Skeletal muscle satellite cell (primary cell): Measurements from ENCODE around the gene ZC3H13.

Experiments
- H3K27me3 ChIP-seq: 2 replicates; pipeline ENCODE4 v1.7.0; 2013; ENCODE audit warnings: low read length; ENCODE audit not compliant: control insufficient read depth, insufficient read depth
- H3K36me3 ChIP-seq: 2 replicates; pipeline ENCODE4 v1.7.0; 2013; ENCODE audit warnings: mild to moderate bottlenecking, control low read depth, low read length; ENCODE audit not compliant: insufficient read depth
- H3K4me1 ChIP-seq: 2 replicates; pipeline ENCODE4 v1.7.0; 2013; ENCODE audit warnings: low read length; ENCODE audit not compliant: control insufficient read depth, insufficient read depth
- H3K4me2 ChIP-seq: 2 replicates; pipeline ENCODE4 v1.7.0; 2013; ENCODE audit warnings: mild to moderate bottlenecking, low read length
- H3K4me3 ChIP-seq: 2 replicates; pipeline ENCODE4 v1.7.0; 2013; ENCODE audit warnings: low read length
- H3K9ac ChIP-seq: 2 replicates; pipeline ENCODE4 v1.7.0; 2013; ENCODE audit warnings: mild to moderate bottlenecking, low read depth, low read length, moderate library complexity
- H3K9me3 ChIP-seq: replicated peaks from 2 replicates; pipeline ENCODE4 v1.7.0; 2013; ENCODE audit warnings: mild to moderate bottlenecking, control low read depth, low read length

Gene ZC3H13

DNA sequence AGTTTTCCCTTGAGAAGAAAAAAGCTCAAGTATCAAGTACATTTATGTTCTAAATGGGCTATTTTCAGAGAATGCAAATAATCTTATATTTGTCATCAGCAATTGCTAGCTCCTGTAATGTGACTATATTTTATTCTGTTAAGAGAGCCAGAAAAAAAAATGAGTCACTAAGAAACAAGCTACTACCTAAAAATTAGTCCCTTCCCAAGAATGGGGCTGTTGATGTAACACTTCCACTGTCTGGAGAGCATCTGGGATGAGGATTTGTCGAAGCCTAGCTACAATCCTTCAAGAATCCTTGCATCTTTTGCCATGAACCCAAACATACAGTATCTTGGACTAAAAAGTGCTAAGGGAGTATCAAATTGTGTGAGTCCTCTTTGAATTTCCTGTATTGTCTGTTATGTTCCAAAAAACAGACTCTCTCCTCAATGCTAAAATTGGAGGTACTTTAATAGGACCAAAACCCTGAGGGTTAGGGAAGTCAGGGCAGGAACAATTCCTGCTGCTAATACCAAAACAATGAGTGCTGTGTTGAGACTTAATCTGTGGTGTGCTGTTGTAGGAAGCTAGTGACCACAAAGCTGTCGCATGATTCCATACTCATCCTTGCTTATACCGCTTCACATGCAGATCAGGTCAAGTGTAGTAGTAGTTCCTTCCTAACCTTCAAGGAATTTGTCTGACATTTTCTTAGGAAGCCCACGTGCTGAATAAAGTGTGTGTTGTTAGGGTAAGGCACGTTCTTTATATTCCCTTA, 4.9 kb upstream of the ZC3H13 start:
- no peaks in the 10 kb centered on the region for H3K27me3 ChIP-seq
- H3K4me1 ChIP-seq, result peaks cover 8% of the 10 kb centered on the region
- no peaks in the 10 kb centered on the region for H3K36me3 ChIP-seq
- H3K9ac ChIP-seq, result no peak overlapping the region
- no peaks in the 10 kb centered on the region for H3K9me3 ChIP-seq
- H3K4me3 ChIP-seq, result no peak overlapping the region
- no peak overlapping the region for H3K4me2 ChIP-seq

DNA sequence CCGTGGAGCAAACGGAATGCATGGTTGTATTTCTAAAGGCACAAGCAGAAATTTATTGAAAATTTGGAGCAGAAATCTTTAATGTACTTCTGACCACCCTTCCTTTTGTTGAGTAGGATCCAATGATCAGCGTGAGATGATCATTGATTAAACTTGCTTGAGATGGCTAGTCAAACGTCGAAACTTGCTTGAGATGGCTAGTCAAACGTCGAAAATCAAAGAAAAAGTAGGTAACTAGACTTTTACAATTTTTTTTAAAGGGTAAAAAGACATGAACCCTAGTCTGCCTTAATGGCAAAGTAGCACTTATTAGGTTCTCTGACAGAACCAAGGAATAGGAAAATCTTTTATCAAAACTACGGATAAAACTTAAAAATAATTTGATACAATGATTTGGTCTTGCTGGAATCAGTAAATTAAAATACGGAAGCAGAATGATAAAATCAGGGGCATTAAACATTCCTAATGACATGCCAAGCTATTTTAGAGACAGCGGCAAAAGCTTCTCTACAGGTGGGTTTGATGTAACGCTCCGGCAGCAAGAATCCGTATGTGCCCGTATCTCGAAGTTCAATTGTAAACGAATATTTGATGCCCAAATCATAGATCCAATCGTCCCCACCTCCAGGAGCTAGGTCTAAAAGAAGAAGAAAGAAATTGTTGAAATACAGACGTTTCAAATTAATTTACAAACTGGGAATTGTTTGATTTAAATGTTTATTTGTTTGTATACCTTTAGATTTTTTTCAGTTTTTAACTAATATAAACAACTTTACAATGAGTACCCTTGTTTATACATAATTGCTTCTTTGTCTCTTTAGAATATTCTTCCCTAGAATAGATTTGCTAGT, 841 bp upstream of the ZC3H13 start:
- Histone ChIP-seq H3K36me3 (no peaks in the 10 kb centered on the region), H3K4me3 (peak overlapping the region; percentile 90), H3K4me1 (peaks cover 10% of the 10 kb centered on the region), H3K9ac (peak overlapping the region; percentile 92), H3K27me3 (no peaks in the 10 kb centered on the region), H3K9me3 (no peaks in the 10 kb centered on the region), H3K4me2 (peak overlapping the region; percentile 80)

DNA sequence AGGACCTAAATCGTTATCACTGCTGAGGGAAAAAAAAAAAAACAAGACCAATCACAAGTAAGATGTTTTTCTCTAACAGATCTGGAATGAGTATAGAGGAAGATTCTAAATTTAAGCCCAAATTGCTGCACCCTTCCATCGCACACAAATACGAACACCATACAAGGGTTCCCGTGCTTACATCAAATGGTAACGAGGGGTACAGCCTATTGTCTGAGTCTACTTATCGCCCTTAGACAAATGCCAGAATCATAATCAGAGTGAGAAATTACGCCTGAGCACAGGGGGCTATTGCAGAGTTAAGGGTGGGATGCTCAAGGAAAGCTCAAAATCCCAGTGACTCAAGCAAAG, 603 bp downstream of the ZC3H13 start:
- Histone ChIP-seq H3K9ac (peak overlapping the region; percentile 92), H3K9me3 (no peaks in the 10 kb centered on the region), H3K27me3 (no peaks in the 10 kb centered on the region), H3K36me3 (no peaks in the 10 kb centered on the region), H3K4me1 (peaks cover 10% of the 10 kb centered on the region), H3K4me2 (peak overlapping the region; percentile 80), H3K4me3 (peak overlapping the region; percentile 90)

DNA sequence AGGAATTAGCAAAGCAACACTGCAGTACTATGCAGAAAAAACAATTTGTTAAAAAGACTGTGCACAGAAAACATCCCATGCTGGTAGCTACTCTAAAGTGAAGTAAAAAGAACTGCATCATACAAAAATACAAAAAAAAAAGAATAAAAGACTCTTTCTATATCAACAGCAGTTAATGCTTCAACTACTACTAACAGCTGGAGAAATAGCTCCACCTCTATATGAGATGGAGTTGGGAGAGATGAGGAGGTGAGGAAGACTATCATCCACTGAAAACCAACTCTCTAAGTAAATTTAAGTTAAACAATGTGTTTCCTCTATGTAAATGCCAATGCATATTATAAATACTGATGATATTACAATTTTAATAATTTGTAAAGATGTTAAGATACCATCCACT, 1.8 kb downstream of the ZC3H13 start:
- Histone ChIP-seq H3K9me3 (no peaks in the 10 kb centered on the region), H3K4me3 (peak overlapping the region; percentile 90), H3K36me3 (no peaks in the 10 kb centered on the region), H3K4me2 (peak overlapping the region; percentile 80), H3K4me1 (peaks cover 10% of the 10 kb centered on the region), H3K9ac (no peak overlapping the region), H3K27me3 (no peaks in the 10 kb centered on the region)

DNA sequence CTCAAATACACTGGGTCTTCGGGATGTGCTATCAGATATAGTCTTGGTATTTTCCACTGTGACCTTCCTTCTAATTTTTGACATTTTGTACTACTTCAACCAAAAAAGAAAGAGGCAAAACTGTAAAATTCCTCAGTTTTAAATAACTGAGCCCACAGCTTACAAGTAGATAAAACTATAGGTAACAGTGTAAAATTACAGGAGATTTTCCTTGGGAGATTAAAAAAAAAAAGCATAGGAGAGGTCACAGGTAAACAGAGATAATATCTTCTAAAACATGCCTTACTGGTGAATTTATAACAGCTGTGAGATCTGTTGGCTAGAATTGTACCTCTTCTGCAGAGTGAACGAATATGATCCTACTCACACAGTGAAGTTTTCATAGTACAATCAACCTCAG, 7.1 kb downstream of the ZC3H13 start:
- no peaks in the 10 kb centered on the region for H3K36me3 ChIP-seq
- H3K27me3 ChIP-seq, result no peaks in the 10 kb centered on the region
- H3K4me3 ChIP-seq, result no peak overlapping the region
- H3K4me1 ChIP-seq, result peaks cover 11% of the 10 kb centered on the region
- H3K9me3 ChIP-seq, result no peaks in the 10 kb centered on the region
- H3K4me2 ChIP-seq, result no peak overlapping the region
- no peak overlapping the region for H3K9ac ChIP-seq

DNA sequence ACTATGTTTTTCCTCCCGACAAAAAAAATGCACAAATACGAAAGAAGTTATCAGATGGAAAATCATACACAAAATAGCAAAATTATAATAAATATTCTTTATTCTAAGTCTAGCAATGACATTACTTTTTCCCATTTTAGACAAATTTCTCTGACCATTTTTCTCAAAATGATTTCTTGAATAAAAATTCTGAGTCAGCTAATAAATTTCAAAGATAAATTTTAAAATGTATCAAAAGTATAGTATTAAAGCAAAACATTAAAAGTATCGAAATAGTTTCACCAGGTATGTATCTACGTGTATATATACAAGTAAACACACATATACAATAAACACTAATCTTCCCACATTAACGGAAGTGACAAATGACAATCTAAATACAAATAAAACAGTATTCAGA, 8.9 kb downstream of the ZC3H13 start:
- no peaks in the 10 kb centered on the region for H3K9me3 ChIP-seq
- peaks cover 11% of the 10 kb centered on the region for H3K4me1 ChIP-seq
- H3K4me2 ChIP-seq, result no peak overlapping the region

DNA sequence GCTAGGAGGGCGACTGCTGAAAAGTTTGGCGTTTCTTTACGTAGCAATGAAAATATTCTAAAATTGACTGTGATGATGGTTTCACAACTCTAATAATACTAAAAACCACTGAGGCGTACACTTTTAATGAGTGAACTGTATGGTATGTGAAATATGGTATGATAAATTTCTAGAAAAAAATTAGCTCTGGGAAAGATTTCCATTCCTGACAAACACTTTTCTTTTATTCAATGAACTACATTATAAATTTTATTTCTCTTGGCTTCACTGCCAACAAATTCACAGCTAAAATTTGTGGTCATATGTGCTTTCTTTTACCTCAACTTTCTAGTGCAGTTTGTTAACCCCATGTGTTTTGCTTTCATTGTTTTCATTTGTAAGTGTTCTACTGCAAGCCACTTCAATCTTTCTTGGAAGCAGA, 11.1 kb downstream of the ZC3H13 start:
- Histone ChIP-seq H3K4me1 (peaks cover 11% of the 10 kb centered on the region), H3K9me3 (no peaks in the 10 kb centered on the region), H3K27me3 (no peaks in the 10 kb centered on the region), H3K36me3 (no peaks in the 10 kb centered on the region), H3K4me2 (no peak overlapping the region), H3K4me3 (no peak overlapping the region), H3K9ac (no peak overlapping the region)

More for the DNA sequence above, 8.9 kb downstream of the ZC3H13 start:
- Histone ChIP-seq H3K36me3 (no peaks in the 10 kb centered on the region), H3K4me3 (no peak overlapping the region), H3K9ac (no peak overlapping the region), H3K27me3 (no peaks in the 10 kb centered on the region)

DNA sequence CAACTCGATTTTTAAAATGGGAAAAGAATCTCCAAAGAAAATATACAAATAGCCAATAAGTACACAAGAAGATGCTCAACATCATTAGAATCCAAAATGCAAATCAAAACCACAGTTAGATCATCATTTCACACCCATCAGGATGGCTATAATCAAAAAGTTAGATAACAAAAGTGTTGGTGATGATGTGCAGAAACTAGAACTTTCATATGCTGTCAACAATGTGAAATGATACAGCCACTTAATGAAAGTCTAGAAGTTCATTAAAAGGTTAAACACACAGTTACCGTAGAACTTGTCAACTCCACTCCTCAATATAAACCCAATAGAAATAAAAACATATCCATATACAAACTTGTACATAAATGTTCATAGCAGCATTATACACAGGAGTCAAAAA, 11.8 kb downstream of the ZC3H13 start:
- Histone ChIP-seq H3K27me3 (no peaks in the 10 kb centered on the region), H3K36me3 (no peaks in the 10 kb centered on the region), H3K4me2 (no peak overlapping the region), H3K9ac (no peak overlapping the region), H3K9me3 (no peaks in the 10 kb centered on the region), H3K4me3 (no peak overlapping the region), H3K4me1 (peaks cover 11% of the 10 kb centered on the region)

DNA sequence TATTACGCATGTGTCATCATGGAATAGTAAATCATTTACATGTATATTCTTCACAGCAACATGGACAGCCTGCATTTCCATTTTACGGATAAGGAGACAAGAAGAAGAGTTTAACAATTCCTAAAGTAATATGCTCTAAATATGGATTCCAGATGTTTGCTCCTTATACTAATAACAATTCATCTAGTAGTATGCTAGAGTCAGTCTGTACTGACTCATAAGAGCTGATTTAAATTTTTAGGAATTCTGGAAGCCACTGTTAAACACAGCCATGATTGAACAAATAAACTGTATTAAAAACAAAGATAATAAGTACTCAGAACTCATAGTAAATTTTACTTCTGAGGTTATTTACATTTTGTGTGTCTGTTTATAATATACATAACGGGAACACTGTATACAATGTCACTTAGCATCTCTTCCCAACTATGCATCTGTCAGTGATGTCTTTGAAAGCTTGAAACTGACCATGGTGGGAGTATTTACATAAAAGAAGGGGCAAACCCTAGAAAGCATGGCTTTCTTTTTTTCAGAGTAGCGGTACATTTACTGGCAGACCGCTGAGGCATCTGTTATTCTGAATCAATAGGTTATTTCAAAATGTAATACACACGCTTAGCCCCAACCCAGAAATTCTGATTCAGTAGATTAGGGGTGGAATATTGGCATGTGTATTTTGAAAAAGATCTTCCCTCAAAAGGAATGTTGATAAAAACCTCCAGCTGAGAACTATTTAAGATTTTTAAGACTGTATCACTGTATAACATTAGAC, 12.9 kb downstream of the ZC3H13 start:
- Histone ChIP-seq H3K9ac (no peak overlapping the region), H3K36me3 (no peaks in the 10 kb centered on the region), H3K4me3 (no peak overlapping the region), H3K9me3 (no peaks in the 10 kb centered on the region), H3K4me1 (peaks cover 11% of the 10 kb centered on the region), H3K27me3 (no peaks in the 10 kb centered on the region), H3K4me2 (no peak overlapping the region)

DNA sequence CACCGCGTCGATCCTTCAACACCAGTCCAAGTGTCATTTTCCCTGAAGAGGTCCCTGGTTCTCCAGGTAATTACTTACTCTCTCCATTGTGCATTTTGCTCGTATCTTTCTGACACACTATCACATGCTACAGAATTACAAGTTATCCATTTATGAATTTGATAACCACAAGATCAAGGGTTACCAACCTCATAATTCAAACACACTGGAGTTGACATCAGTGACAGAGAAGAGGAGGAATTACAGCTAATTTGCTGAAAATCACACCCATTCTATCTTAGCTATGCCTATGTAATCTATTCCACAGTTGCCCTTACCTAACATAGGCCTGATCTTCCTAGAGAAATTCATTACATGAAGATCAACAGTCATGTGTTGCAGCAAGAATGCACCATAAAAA, 14.2 kb downstream of the ZC3H13 start:
- peaks cover 4% of the 10 kb centered on the region for H3K36me3 ChIP-seq
- no peak overlapping the region for H3K4me3 ChIP-seq
- H3K4me1 ChIP-seq, result peaks cover 11% of the 10 kb centered on the region
- H3K27me3 ChIP-seq, result no peaks in the 10 kb centered on the region
- no peaks in the 10 kb centered on the region for H3K9me3 ChIP-seq
- H3K9ac ChIP-seq, result no peak overlapping the region
- H3K4me2 ChIP-seq, result no peak overlapping the region

DNA sequence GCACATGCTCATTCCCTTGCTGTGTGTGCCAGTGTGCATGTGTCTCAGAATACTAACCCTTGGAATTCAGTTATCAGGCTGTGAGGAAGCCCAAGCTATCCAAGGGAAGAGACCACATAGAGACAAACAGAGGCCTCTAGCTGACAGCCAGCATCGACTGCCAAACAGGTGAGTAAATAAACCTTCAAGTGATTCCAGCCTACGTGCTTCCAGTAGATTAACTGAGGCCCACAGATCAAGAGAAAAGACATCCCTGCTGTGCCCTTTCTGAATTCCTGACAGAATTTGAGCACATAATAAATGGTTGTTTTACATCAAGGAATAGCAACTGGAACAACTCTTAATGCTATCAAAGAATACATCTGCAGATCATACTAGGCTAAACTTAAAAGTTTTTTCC, 17.5 kb downstream of the ZC3H13 start:
- Histone ChIP-seq H3K4me3 (no peak overlapping the region), H3K4me2 (no peak overlapping the region), H3K9me3 (no peaks in the 10 kb centered on the region), H3K36me3 (peaks cover 17% of the 10 kb centered on the region), H3K27me3 (no peaks in the 10 kb centered on the region), H3K4me1 (no peaks in the 10 kb centered on the region), H3K9ac (no peak overlapping the region)
